Measurements from ENCODE around the gene ANXA11.
"Not testable (repeated sequence)": the region's sequence is repeated elsewhere in the genome, so short reads cannot be mapped to it uniquely, and the experiment has no call there.

ANXA11 gene

GRCh38 chr10:80139265-80139664, 66.1 kb downstream of the ANXA11 start:
- 91% methylated on average over 2 of the region's 2 CpGs for WGBS
- Histone ChIP-seq H3K36me3 (ENCODE audit: insufficient read depth, low read length) (no peaks in the 10 kb centered on the region), H3K4me1 (ENCODE audit: insufficient read depth, low read length) (no peaks in the 10 kb centered on the region), H3K27me3 (ENCODE audit: insufficient read depth, low read length) (peaks cover 4% of the 10 kb centered on the region), H3K9ac (ENCODE audit: low read depth, low read length) (no peak overlapping the region), H3K27ac (ENCODE audit: low read depth, low read length) (no peak overlapping the region), H3K4me3 (ENCODE audit: low read length) (no peak overlapping the region), H3K9me3 (ENCODE audit: insufficient read depth, low read depth, low read length) (no peaks in the 10 kb centered on the region)

GRCh38 chr10:80137920-80138319, 67.4 kb downstream of the ANXA11 start:
- Histone ChIP-seq H3K27ac (ENCODE audit: low read depth, low read length) (no peak overlapping the region), H3K4me1 (ENCODE audit: insufficient read depth, low read length) (no peaks in the 10 kb centered on the region; the same call in 1 of the 2 replicates), H3K9ac (ENCODE audit: low read depth, low read length) (no peak overlapping the region), H3K36me3 (ENCODE audit: insufficient read depth, low read length) (no peaks in the 10 kb centered on the region), H3K27me3 (ENCODE audit: insufficient read depth, low read length) (peaks cover 12% of the 10 kb centered on the region), H3K9me3 (ENCODE audit: insufficient read depth, low read depth, low read length) (no peaks in the 10 kb centered on the region), H3K4me3 (ENCODE audit: low read length) (no peak overlapping the region)
- 67% methylated on average over 4 of the region's 4 CpGs for WGBS

DNA sequence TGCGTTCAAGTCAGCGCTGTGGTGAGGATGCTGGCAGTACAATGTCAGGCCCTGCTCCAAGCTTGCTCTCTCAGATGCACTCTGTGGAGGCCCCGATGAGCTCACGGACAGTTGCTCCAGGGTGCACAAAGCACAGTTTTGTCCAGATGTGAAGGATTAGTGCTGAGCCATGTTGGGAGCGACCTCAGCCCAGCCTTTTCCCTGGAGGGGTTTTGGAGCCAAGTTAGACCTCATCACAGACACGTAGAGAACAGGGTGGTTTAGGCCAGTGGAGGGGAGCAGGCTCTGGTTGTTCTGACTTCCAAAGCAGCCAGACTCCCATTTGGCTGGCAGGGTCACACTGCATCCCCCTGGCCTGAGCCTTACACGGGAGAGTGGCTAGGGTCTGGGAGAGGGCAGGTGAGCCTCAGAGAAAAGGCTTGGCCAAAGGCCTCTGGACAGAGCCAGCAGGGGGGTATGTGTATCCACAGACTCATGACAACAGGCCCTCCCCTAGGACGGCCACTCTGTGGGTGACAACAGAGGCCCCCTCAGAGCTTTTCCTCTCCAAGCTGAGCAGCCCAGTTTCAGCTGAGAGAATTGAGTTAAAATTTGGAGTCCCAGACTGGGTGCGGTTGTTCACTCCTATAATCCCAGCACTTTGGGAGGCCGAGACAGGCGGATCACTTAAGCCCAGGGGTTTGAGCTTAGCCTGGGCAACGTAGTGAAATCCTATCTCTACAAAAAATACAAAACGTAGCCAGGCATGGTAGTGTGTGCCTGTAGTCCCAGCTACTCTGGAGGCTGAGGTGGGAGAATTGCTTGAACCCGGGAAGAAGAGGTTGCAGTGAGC, 68.1 kb downstream of the ANXA11 start:
- H3K27me3 ChIP-seq (ENCODE audit: insufficient read depth, low read length), result peaks cover 19% of the 10 kb centered on the region
- no peak overlapping the region for H3K27ac ChIP-seq (ENCODE audit: low read depth, low read length)
- no peaks in the 10 kb centered on the region for H3K36me3 ChIP-seq (ENCODE audit: insufficient read depth, low read length)
- no peaks in the 10 kb centered on the region for H3K9me3 ChIP-seq (ENCODE audit: insufficient read depth, low read depth, low read length)
- H3K4me3 ChIP-seq (ENCODE audit: low read length), result no peak overlapping the region
- no peaks in the 10 kb centered on the region; the same call in 1 of the 2 replicates for H3K4me1 ChIP-seq (ENCODE audit: insufficient read depth, low read length)
- H3K9ac ChIP-seq (ENCODE audit: low read depth, low read length), result no peak overlapping the region
- 90% methylated on average over 14 of the region's 14 CpGs for WGBS

DNA sequence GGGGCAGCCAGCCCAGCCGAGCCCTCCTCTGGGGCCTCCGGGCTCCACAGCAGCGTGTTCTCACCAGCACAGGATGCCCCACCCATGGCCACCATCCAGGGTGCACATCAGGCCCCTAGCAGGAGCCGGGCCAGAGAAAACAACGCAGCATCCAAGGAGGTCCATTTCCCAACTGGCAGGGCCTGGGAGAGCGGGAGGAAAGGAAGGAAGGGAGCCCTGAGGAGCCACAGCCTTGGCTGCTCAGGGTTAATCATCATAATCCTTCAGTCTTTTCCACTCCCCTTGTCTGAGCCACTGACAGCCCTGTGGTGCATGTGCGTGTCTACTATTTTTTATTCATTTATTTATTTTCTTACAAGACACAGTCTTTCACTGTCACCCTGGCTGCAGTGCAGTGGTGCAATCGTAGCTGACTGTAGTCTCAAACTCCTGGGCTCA, 69.2 kb downstream of the ANXA11 start:
- Histone ChIP-seq H3K4me1 (ENCODE audit: insufficient read depth, low read length) (peaks cover 8% of the 10 kb centered on the region), H3K9ac (ENCODE audit: low read depth, low read length) (no peak overlapping the region; the same call in 1 of the 2 replicates), H3K36me3 (ENCODE audit: insufficient read depth, low read length) (no peaks in the 10 kb centered on the region), H3K27ac (ENCODE audit: low read depth, low read length) (no peak overlapping the region), H3K4me3 (ENCODE audit: low read length) (no peak overlapping the region), H3K9me3 (ENCODE audit: insufficient read depth, low read depth, low read length) (no peaks in the 10 kb centered on the region), H3K27me3 (ENCODE audit: insufficient read depth, low read length) (peaks cover 28% of the 10 kb centered on the region)
- 92% methylated on average over 8 of the region's 8 CpGs for WGBS

- H3K27me3 ChIP-seq (ENCODE audit: insufficient read depth, low read length), result peaks cover 28% of the 10 kb centered on the region
- not testable (repeated sequence) for H3K4me1 ChIP-seq (ENCODE audit: insufficient read depth, low read length); H3K27ac ChIP-seq (ENCODE audit: low read depth, low read length); H3K4me3 ChIP-seq (ENCODE audit: low read length); H3K9me3 ChIP-seq (ENCODE audit: insufficient read depth, low read depth, low read length); H3K36me3 ChIP-seq (ENCODE audit: insufficient read depth, low read length); H3K9ac ChIP-seq (ENCODE audit: low read depth, low read length)
- WGBS, result 93% methylated on average over 9 of the region's 9 CpGs
Measured at GRCh38 chr10:80133687-80134086, 71.7 kb downstream of the ANXA11 start.

DNA sequence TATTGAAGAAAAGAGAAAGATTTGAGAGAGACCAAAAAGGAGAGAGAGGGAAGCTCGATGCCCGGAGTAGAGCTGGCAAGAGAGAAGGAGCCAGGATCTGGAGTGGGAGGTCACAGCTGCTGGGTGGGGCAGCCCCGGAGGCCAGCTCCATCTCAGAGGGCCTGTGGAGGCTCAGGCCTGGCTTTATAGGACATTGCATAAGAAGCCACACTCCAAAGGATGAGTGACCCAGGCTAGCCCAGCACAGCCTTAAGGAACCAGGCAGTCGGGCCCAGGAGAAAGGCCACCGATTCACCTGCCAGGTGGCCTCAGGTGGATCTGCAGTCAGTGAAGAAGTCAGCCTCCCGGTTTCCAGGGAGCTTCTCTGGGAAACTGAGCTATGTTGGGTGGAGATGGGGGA, 72.1 kb downstream of the ANXA11 start:
- WGBS, result 76% methylated on average over 6 of the region's 6 CpGs
- no peak overlapping the region; the same call in 1 of the 2 replicates for H3K9ac ChIP-seq (ENCODE audit: low read depth, low read length)

GRCh38 chr10:80132299-80133139, 72.8 kb downstream of the ANXA11 start, which contains the start of gene PLAC9:
PLAC9 (plus strand) TSS chr10:80132730; CDS start chr10:80132763, 33 bp downstream.
- Histone ChIP-seq H3K36me3 (ENCODE audit: insufficient read depth, low read length) (no peaks in the 10 kb centered on the region), H3K4me1 (ENCODE audit: insufficient read depth, low read length) (peaks cover 8% of the 10 kb centered on the region), H3K27ac (ENCODE audit: low read depth, low read length) (no peak within 1 kb of the TSS), H3K4me3 (ENCODE audit: low read length) (peak within 1 kb of the TSS; percentile 62), H3K27me3 (ENCODE audit: insufficient read depth, low read length) (peaks cover 28% of the 10 kb centered on the region), H3K9ac (ENCODE audit: low read depth, low read length) (peak within 1 kb of the TSS; percentile 74), H3K9me3 (ENCODE audit: insufficient read depth, low read depth, low read length) (no peaks in the 10 kb centered on the region)
- WGBS, result 2% methylated on average over 58 of the region's 58 CpGs

More for the DNA sequence above, 72.1 kb downstream of the ANXA11 start:
- no peaks in the 10 kb centered on the region for H3K36me3 ChIP-seq (ENCODE audit: insufficient read depth, low read length)
- H3K9me3 ChIP-seq (ENCODE audit: insufficient read depth, low read depth, low read length), result no peaks in the 10 kb centered on the region
- H3K4me3 ChIP-seq (ENCODE audit: low read length), result peak overlapping the region; percentile 62
- no peak overlapping the region for H3K27ac ChIP-seq (ENCODE audit: low read depth, low read length)
- peaks cover 28% of the 10 kb centered on the region for H3K27me3 ChIP-seq (ENCODE audit: insufficient read depth, low read length)
- peaks cover 8% of the 10 kb centered on the region for H3K4me1 ChIP-seq (ENCODE audit: insufficient read depth, low read length)

- no peak overlapping the region for H3K4me3 ChIP-seq (ENCODE audit: low read length)
- peaks cover 8% of the 10 kb centered on the region for H3K4me1 ChIP-seq (ENCODE audit: insufficient read depth, low read length)
- peaks cover 28% of the 10 kb centered on the region for H3K27me3 ChIP-seq (ENCODE audit: insufficient read depth, low read length)
- H3K36me3 ChIP-seq (ENCODE audit: insufficient read depth, low read length), result no peaks in the 10 kb centered on the region
- WGBS, result 53% methylated on average over 6 of the region's 6 CpGs
- H3K27ac ChIP-seq (ENCODE audit: low read depth, low read length), result no peak overlapping the region
- no peaks in the 10 kb centered on the region for H3K9me3 ChIP-seq (ENCODE audit: insufficient read depth, low read depth, low read length)
- no peak overlapping the region for H3K9ac ChIP-seq (ENCODE audit: low read depth, low read length)
Measured at GRCh38 chr10:80131499-80131901, 73.8 kb downstream of the ANXA11 start.

GRCh38 chr10:80126876-80127275, 78.5 kb downstream of the ANXA11 start:
- no peak overlapping the region for H3K9ac ChIP-seq (ENCODE audit: low read depth, low read length)
- 89% methylated on average over 4 of the region's 4 CpGs for WGBS
- H3K4me3 ChIP-seq (ENCODE audit: low read length), result no peak overlapping the region
- H3K4me1 ChIP-seq (ENCODE audit: insufficient read depth, low read length), result peaks cover 6% of the 10 kb centered on the region
- H3K27me3 ChIP-seq (ENCODE audit: insufficient read depth, low read length), result peaks cover 5% of the 10 kb centered on the region
- no peaks in the 10 kb centered on the region for H3K9me3 ChIP-seq (ENCODE audit: insufficient read depth, low read depth, low read length)
- no peaks in the 10 kb centered on the region for H3K36me3 ChIP-seq (ENCODE audit: insufficient read depth, low read length)
- no peak overlapping the region for H3K27ac ChIP-seq (ENCODE audit: low read depth, low read length)

DNA sequence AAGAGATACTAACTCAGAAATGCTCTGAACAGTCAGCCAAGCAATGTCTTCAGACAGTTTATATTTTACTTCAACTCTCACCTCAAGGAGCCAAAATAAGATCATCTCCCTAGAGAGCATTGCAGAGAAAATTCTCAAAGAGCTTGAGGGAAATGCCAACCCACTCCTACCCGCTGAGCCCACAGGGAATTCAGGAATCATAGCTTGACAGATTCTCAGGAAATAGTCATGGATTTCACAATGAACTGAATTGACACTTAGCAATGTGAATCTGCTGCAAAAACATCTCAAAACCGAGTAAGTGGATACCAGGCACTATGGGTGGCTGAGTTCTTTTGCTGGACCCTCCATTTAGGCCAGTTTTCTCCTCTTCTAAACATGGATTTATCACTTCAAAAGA, 82.6 kb downstream of the ANXA11 start:
- no peaks in the 10 kb centered on the region for H3K9me3 ChIP-seq (ENCODE audit: insufficient read depth, low read depth, low read length)
- no peak overlapping the region for H3K27ac ChIP-seq (ENCODE audit: low read depth, low read length)
- 81% methylated on average over 2 of the region's 2 CpGs for WGBS
- H3K4me3 ChIP-seq (ENCODE audit: low read length), result no peak overlapping the region
- no peaks in the 10 kb centered on the region for H3K4me1 ChIP-seq (ENCODE audit: insufficient read depth, low read length)
- no peaks in the 10 kb centered on the region for H3K27me3 ChIP-seq (ENCODE audit: insufficient read depth, low read length)
- H3K36me3 ChIP-seq (ENCODE audit: insufficient read depth, low read length), result no peaks in the 10 kb centered on the region
- no peak overlapping the region for H3K9ac ChIP-seq (ENCODE audit: low read depth, low read length)

GRCh38 chr10:80122110-80122710, 83.1 kb downstream of the ANXA11 start:
- Histone ChIP-seq H3K9ac (ENCODE audit: low read depth, low read length) (no peak overlapping the region), H3K27me3 (ENCODE audit: insufficient read depth, low read length) (no peaks in the 10 kb centered on the region), H3K36me3 (ENCODE audit: insufficient read depth, low read length) (no peaks in the 10 kb centered on the region), H3K4me1 (ENCODE audit: insufficient read depth, low read length) (no peaks in the 10 kb centered on the region), H3K9me3 (ENCODE audit: insufficient read depth, low read depth, low read length) (no peaks in the 10 kb centered on the region), H3K4me3 (ENCODE audit: low read length) (no peak overlapping the region), H3K27ac (ENCODE audit: low read depth, low read length) (no peak overlapping the region)

Data from HUES64 (cell line).